H9 (cell line): ENCODE data around the gene SDC3. TPM values are rescaled to one million over a fixed set of nuclear protein-coding genes. Genes with fewer than 3 reads are reported as not detected.

Source experiments
- DNase-seq: peaks from one replicate; pipeline ENCODE4 v3.0.0-alpha.2; 2017
- H2AFZ ChIP-seq: one replicate; pipeline ENCODE4 v1.6.1; 2013; ENCODE audit warnings: mild to moderate bottlenecking, low read length, control low read depth, moderate library complexity
- H2AK5ac ChIP-seq: 2 replicates; pipeline ENCODE4 v1.6.1; 2013; ENCODE audit warnings: low read length, control low read depth, mixed read lengths; ENCODE audit not compliant: insufficient read length
- H2BK120ac ChIP-seq: one replicate; pipeline ENCODE4 v1.6.1; 2013; ENCODE audit warnings: low read depth, mild to moderate bottlenecking, low read length, control low read depth, inconsistent platforms; ENCODE audit not compliant: poor library complexity, severe bottlenecking
- H2BK12ac ChIP-seq: 2 replicates; pipeline ENCODE4 v1.6.1; 2013; ENCODE audit warnings: low read length, control low read depth, mixed read lengths, low read depth; ENCODE audit not compliant: insufficient read length
- H2BK15ac ChIP-seq: 2 replicates; pipeline ENCODE4 v1.6.1; 2013; ENCODE audit warnings: low read depth, low read length, control low read depth
- H2BK20ac ChIP-seq: one replicate; pipeline ENCODE4 v1.6.1; 2013; ENCODE audit warnings: low read depth, mild to moderate bottlenecking, low read length, control low read depth, inconsistent platforms; ENCODE audit not compliant: poor library complexity, severe bottlenecking
- H2BK5ac ChIP-seq: 2 replicates; pipeline ENCODE4 v1.6.1; 2013; ENCODE audit warnings: low read length, control low read depth, mixed read lengths; ENCODE audit not compliant: insufficient read length
- H3K14ac ChIP-seq: 2 replicates; pipeline ENCODE4 v1.6.1; 2013; ENCODE audit warnings: low read length, control low read depth; ENCODE audit not compliant: insufficient read depth
- H3K18ac ChIP-seq: 2 replicates; pipeline ENCODE4 v1.6.1; 2013; ENCODE audit warnings: low read depth, mild to moderate bottlenecking, mixed read lengths, low read length, control low read depth; ENCODE audit not compliant: insufficient read length
- H3K23ac ChIP-seq: 2 replicates; pipeline ENCODE4 v1.6.1; 2013; ENCODE audit warnings: low read length, control low read depth, mixed read lengths, low read depth; ENCODE audit not compliant: insufficient read length
- H3K23me2 ChIP-seq: 2 replicates; pipeline ENCODE4 v1.6.1; 2013; ENCODE audit warnings: low read depth, mild to moderate bottlenecking, mixed read lengths, low read length, control low read depth; ENCODE audit not compliant: insufficient read length, poor library complexity, severe bottlenecking
- H3K27ac ChIP-seq: 2 replicates; pipeline ENCODE4 v1.5.1; 2013; ENCODE audit warnings: low read length, control low read depth, mixed read lengths, low read depth; ENCODE audit not compliant: insufficient read length
- H3K27me3 ChIP-seq: 2 replicates; pipeline ENCODE4 v1.6.1; 2013; ENCODE audit warnings: low read length, control low read depth, inconsistent platforms; ENCODE audit not compliant: insufficient read depth
- H3K4ac ChIP-seq: 2 replicates; pipeline ENCODE4 v1.6.1; 2013; ENCODE audit warnings: low read depth, mild to moderate bottlenecking, control low read depth, inconsistent platforms, low read length, moderate library complexity
- H3K4me1 ChIP-seq: 2 replicates; pipeline ENCODE4 v1.6.1; 2013; ENCODE audit warnings: low read length, control low read depth, inconsistent platforms; ENCODE audit not compliant: insufficient read depth
- H3K4me2 ChIP-seq: 2 replicates; pipeline ENCODE4 v1.6.1; 2013; ENCODE audit warnings: low read length, control low read depth, mixed read lengths; ENCODE audit not compliant: insufficient read length, insufficient read depth
- H3K56ac ChIP-seq: 2 replicates; pipeline ENCODE4 v1.6.1; 2013; ENCODE audit warnings: low read depth, mild to moderate bottlenecking, mixed read lengths, low read length, control low read depth; ENCODE audit not compliant: insufficient read length
- H3K79me1 ChIP-seq: 2 replicates; pipeline ENCODE4 v1.6.1; 2013; ENCODE audit warnings: low read depth, mild to moderate bottlenecking, moderate library complexity, low read length, control low read depth, inconsistent platforms; ENCODE audit not compliant: insufficient read depth, poor library complexity, severe bottlenecking
- H3K79me2 ChIP-seq: 2 replicates; pipeline ENCODE4 v1.6.1; 2013; ENCODE audit warnings: low read length, control low read depth, inconsistent platforms; ENCODE audit not compliant: insufficient read depth
- H3K9ac ChIP-seq: 2 replicates; pipeline ENCODE4 v1.6.1; 2013; ENCODE audit warnings: low read length, control low read depth, mixed read lengths; ENCODE audit not compliant: insufficient read length; ENCODE audit errors: extremely low read depth
- H3K9me3 ChIP-seq: one replicate; pipeline ENCODE4 v1.6.1; 2013; ENCODE audit warnings: low read depth, low read length, inconsistent platforms; ENCODE audit not compliant: control insufficient read depth
- H3T11ph ChIP-seq: one replicate; pipeline ENCODE4 v1.6.1; 2013; ENCODE audit warnings: mild to moderate bottlenecking, low read length, control low read depth, inconsistent platforms
- H4K20me1 ChIP-seq: one replicate; pipeline ENCODE4 v1.6.1; 2013; ENCODE audit not compliant: control insufficient read depth, insufficient read length, insufficient read depth
- H4K5ac ChIP-seq: 2 replicates; pipeline ENCODE4 v1.6.1; 2013; ENCODE audit warnings: low read depth, mild to moderate bottlenecking, mixed read lengths, low read length, control low read depth; ENCODE audit not compliant: insufficient read length
- H4K8ac ChIP-seq: replicated peaks from 2 replicates; pipeline ENCODE4 v1.6.1; 2013; ENCODE audit warnings: low read length, control low read depth, mixed read lengths, low read depth; ENCODE audit not compliant: insufficient read length
- H4K91ac ChIP-seq: 2 replicates; pipeline ENCODE4 v1.6.1; 2013; ENCODE audit warnings: low read depth, mild to moderate bottlenecking, moderate library complexity, mixed read lengths, low read length, control low read depth; ENCODE audit not compliant: insufficient read length
- H3K27ac Mint-ChIP-seq, 3 experiments: 2 replicates in 2 of 3; 3 replicates in 1 of 3; pipeline ENCODE4 v1.8.0; 2020 to 2021; ENCODE audit warnings: mixed read lengths in 3 of 3, mild to moderate bottlenecking in 1 of 3, moderate library complexity in 1 of 3
- H3K27me3 Mint-ChIP-seq: 2 replicates; pipeline ENCODE4 v1.8.0; 2021; ENCODE audit warnings: low read depth, mild to moderate bottlenecking, moderate library complexity, mixed read lengths
- H3K36me3 Mint-ChIP-seq, 3 experiments: 2 replicates in 2 of 3; 3 replicates in 1 of 3; pipeline ENCODE4 v1.8.0; 2020 to 2021; ENCODE audit warnings: low read depth in 3 of 3, mixed read lengths in 3 of 3; ENCODE audit not compliant: insufficient read depth in 1 of 3
- H3K4me1 Mint-ChIP-seq, 2 experiments: 2 replicates each; pipeline ENCODE4 v1.8.0; 2020; ENCODE audit warnings: mixed read lengths in 2 of 2
- H3K4me3 Mint-ChIP-seq, 2 experiments: 2 replicates in 1 of 2; 3 replicates in 1 of 2; pipeline ENCODE4 v1.8.0; 2020 to 2021; ENCODE audit warnings: mild to moderate bottlenecking in 2 of 2, mixed read lengths in 2 of 2, moderate library complexity in 1 of 2
- H3K9me3 Mint-ChIP-seq, 2 experiments: 2 replicates in 1 of 2; 3 replicates in 1 of 2; pipeline ENCODE4 v1.8.0; 2020; ENCODE audit warnings: mild to moderate bottlenecking in 2 of 2, mixed read lengths in 2 of 2, moderate library complexity in 1 of 2
- CTCF ChIP-seq: fragments of 200-600 bp; sonication (generic); conservative IDR thresholded peaks from 3 replicates; pipeline ENCODE4 v1.8.0; 2021; ENCODE audit warnings: antibody characterized with exemption, mild to moderate bottlenecking
- WGBS: extraction: QIAGEN DNeasy Blood & Tissue Kit; methylation state at CpG from one replicate; pipeline ENCODE4 v1.1.7; 2013; ENCODE audit warnings: missing lambda C conversion rate, low lambda C conversion rate, mixed read lengths; ENCODE audit not compliant: insufficient read length; ENCODE audit errors: extremely low coverage; 5-methylcytosine and 5-hydroxymethylcytosine counted together
- total RNA-seq: library from RNA; stranded (reverse); gene quantifications from 2 replicates; pipeline ENCODE4 v1.2.1, GENCODE V29; 2021

Gene SDC3
- total RNA-seq, 1 experiment from 2014 or later, result 25.9 TPM

GRCh38 chr1:30820299-30820698, 88.3 kb downstream of the SDC3 start:
- Histone ChIP-seq H2BK15ac (no peak overlapping the region), H2BK20ac (no peak overlapping the region), H3T11ph (no peak overlapping the region), H3K27ac (no peak overlapping the region), H4K5ac (no peak overlapping the region), H3K18ac (no peak overlapping the region), H2AK5ac (no peak overlapping the region), H2AFZ (no peak overlapping the region), H2BK5ac (no peak overlapping the region), H3K14ac (no peak overlapping the region), H3K79me1 (no peaks in the 10 kb centered on the region), H3K23me2 (peaks cover 8% of the 10 kb centered on the region), H3K4me2 (no peak overlapping the region), H3K4ac (no peak overlapping the region), H3K9me3 (no peaks in the 10 kb centered on the region), H3K79me2 (no peaks in the 10 kb centered on the region), H2BK120ac (no peak overlapping the region), H3K27me3 (peaks cover 2% of the 10 kb centered on the region; the same call in 1 of the 2 replicates), H3K9ac (no peak overlapping the region), H4K8ac (no peak overlapping the region), H2BK12ac (no peak overlapping the region), H3K4me1 (peaks cover 13% of the 10 kb centered on the region; the same call in 1 of the 2 replicates), H4K91ac (no peak overlapping the region), H4K20me1 (no peaks in the 10 kb centered on the region), H3K23ac (no peak overlapping the region), H3K56ac (no peak overlapping the region)
- no CpG with 5 or more reads among the region's 5 CpGs for WGBS
- Mint-ChIP-seq H3K4me3 (no peak overlapping the region), H3K4me1 (peaks cover 54 to 55% of the 10 kb centered on the region in 2 experiments), H3K9me3 (no peaks in the 10 kb centered on the region; a peak in 1 of 5 replicates), H3K27me3 (peaks cover 29% of the 10 kb centered on the region), H3K27ac (no peak overlapping the region), H3K36me3 (no peaks in the 10 kb centered on the region)
- no peak for DNase-seq
- no peak for TF ChIP-seq CTCF

Other genes with a start within 250 kb of the SDC3 start
- not detected in 2 replicates for gene MATN1, start 185.2 kb downstream of the SDC3 start, total RNA-seq
- gene LAPTM5, start 151.0 kb downstream of the SDC3 start, total RNA-seq, result 0.15 and 0.20 TPM in 2 replicates
- gene PUM1, start 157.0 kb upstream of the SDC3 start, total RNA-seq, result 158 and 164 TPM in 2 replicates